Panc1 (cell line): ENCODE results near the gene PLCH2.

Experiments used
- CTCF ChIP-seq: fragments of 450-650 bp; IDR thresholded peaks from 2 replicates; pipeline ENCODE4 v1.5.1; 2017; ENCODE audit warnings: mild to moderate bottlenecking
- POLR2AphosphoS5 ChIP-seq: IDR thresholded peaks from 2 replicates; pipeline ENCODE4 v1.6.1; 2012; ENCODE audit warnings: mild to moderate bottlenecking, low read depth, low read length, moderate library complexity
- REST ChIP-seq, 2 experiments: IDR thresholded peaks; 2 replicates each; pipeline ENCODE4 v1.6.1; 2011 to 2012; ENCODE audit warnings: low read depth in 2 of 2, control low read depth in 1 of 2, low read length in 1 of 2, mild to moderate bottlenecking in 1 of 2, moderate library complexity in 1 of 2; ENCODE audit not compliant: insufficient read depth in 1 of 2
- TCF7L2 ChIP-seq: IDR thresholded peaks from 2 replicates; pipeline ENCODE4 v1.6.1; 2011; ENCODE audit warnings: mild to moderate bottlenecking, low read depth, low read length, inconsistent platforms

GRCh38 chr1:2476061-2476999 is at the start of gene PLCH2:
- no peak for TF ChIP-seq CTCF
- TF ChIP-seq POLR2AphosphoS5: no peak; the same call in 1 of the 2 replicates
- TF ChIP-seq REST (IDR thresholded peaks at IDR 0.05; ENCODE audit: insufficient read depth in 1 of 2, low read depth in 2 of 2, low read length in 1 of 2): no peak
- TF ChIP-seq TCF7L2: no peak
